WTC11 (cell line): ENCODE data around the gene HTR3B.

Experiments
- CBFB ChIP-seq: sonication (generic); formaldehyde crosslinking; IDR thresholded peaks from 2 replicates; pipeline ENCODE4 v1.8.1; 2022; ENCODE audit warnings: mild to moderate bottlenecking, low read depth, missing genetic modification reagents
- CREB1 ChIP-seq: sonication (generic); formaldehyde crosslinking; IDR thresholded peaks from 2 replicates; pipeline ENCODE4 v1.8.0; 2023; ENCODE audit warnings: mild to moderate bottlenecking, missing genetic modification reagents
- ELF4 ChIP-seq: sonication (generic); formaldehyde crosslinking; IDR thresholded peaks from 2 replicates; pipeline ENCODE4 v1.8.1; 2022; ENCODE audit warnings: low read depth, mild to moderate bottlenecking, moderate library complexity, missing genetic modification reagents
- JUN ChIP-seq: sonication (generic); formaldehyde crosslinking; IDR thresholded peaks from 2 replicates; pipeline ENCODE4 v1.8.0; 2023; ENCODE audit warnings: mild to moderate bottlenecking, missing genetic modification reagents
- NFE2L1 ChIP-seq: sonication (generic); formaldehyde crosslinking; IDR thresholded peaks from 2 replicates; pipeline ENCODE4 v1.8.1; 2023; ENCODE audit warnings: missing genetic modification reagents
- NR2C2 ChIP-seq: sonication (generic); formaldehyde crosslinking; IDR thresholded peaks from 2 replicates; pipeline ENCODE4 v1.8.0; 2022; ENCODE audit warnings: mild to moderate bottlenecking, missing genetic modification reagents
- ZNF232 ChIP-seq: sonication (generic); formaldehyde crosslinking; IDR thresholded peaks from 2 replicates; pipeline ENCODE4 v1.8.0; 2022; ENCODE audit warnings: mild to moderate bottlenecking, missing genetic modification reagents
- TF ChIP-seq, protein P1 (sequence below): sonication (generic); formaldehyde crosslinking; IDR thresholded peaks from 2 replicates; pipeline ENCODE4 v1.8.1; 2022; ENCODE audit warnings: mild to moderate bottlenecking, missing genetic modification reagents, moderate library complexity, borderline replicate concordance
- TF ChIP-seq, protein P2 (sequence below): sonication (generic); formaldehyde crosslinking; IDR thresholded peaks from 2 replicates; pipeline ENCODE4 v1.8.1; 2023; ENCODE audit warnings: mild to moderate bottlenecking, missing genetic modification reagents, borderline replicate concordance
- TF ChIP-seq, protein P3 (sequence below): fragments of 200-600 bp; IDR thresholded peaks from 2 replicates; pipeline ENCODE4 v1.8.0; 2022; ENCODE audit warnings: antibody characterized with exemption
- TF ChIP-seq, protein P4 (sequence below): sonication (generic); formaldehyde crosslinking; IDR thresholded peaks from 2 replicates; pipeline ENCODE4 v1.8.0; 2022; ENCODE audit warnings: mild to moderate bottlenecking, missing genetic modification reagents
- TF ChIP-seq, protein P5 (sequence below): sonication (generic); formaldehyde crosslinking; IDR thresholded peaks from 2 replicates; pipeline ENCODE4 v1.8.1; 2023; ENCODE audit warnings: mild to moderate bottlenecking, missing genetic modification reagents

DNA sequence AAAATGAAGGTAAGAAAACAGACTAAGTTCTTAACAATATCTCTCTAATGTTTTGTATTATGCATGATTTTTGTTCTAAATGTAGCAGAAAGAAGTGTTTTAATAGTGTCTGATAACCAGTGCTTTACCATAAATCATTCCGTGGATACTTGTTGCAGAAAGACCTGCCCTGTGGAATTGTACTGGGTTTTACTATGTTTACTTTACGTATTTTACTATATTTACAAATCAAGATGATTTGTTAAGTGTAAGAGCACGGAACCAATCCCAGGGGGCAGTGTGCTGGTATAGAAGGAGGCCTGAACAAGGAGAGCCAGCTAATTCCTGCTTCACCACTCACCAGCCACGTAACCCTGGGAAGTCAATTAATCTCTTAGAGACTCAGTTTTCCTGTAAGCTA, 1.4 kb downstream of the HTR3B start:
- TF ChIP-seq, protein P1, sequence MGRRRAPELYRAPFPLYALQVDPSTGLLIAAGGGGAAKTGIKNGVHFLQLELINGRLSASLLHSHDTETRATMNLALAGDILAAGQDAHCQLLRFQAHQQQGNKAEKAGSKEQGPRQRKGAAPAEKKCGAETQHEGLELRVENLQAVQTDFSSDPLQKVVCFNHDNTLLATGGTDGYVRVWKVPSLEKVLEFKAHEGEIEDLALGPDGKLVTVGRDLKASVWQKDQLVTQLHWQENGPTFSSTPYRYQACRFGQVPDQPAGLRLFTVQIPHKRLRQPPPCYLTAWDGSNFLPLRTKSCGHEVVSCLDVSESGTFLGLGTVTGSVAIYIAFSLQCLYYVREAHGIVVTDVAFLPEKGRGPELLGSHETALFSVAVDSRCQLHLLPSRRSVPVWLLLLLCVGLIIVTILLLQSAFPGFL (CRISPR knock-in tag) = no peak
- TF ChIP-seq CBFB (CRISPR knock-in tag) = no peak
- TF ChIP-seq, protein P2, sequence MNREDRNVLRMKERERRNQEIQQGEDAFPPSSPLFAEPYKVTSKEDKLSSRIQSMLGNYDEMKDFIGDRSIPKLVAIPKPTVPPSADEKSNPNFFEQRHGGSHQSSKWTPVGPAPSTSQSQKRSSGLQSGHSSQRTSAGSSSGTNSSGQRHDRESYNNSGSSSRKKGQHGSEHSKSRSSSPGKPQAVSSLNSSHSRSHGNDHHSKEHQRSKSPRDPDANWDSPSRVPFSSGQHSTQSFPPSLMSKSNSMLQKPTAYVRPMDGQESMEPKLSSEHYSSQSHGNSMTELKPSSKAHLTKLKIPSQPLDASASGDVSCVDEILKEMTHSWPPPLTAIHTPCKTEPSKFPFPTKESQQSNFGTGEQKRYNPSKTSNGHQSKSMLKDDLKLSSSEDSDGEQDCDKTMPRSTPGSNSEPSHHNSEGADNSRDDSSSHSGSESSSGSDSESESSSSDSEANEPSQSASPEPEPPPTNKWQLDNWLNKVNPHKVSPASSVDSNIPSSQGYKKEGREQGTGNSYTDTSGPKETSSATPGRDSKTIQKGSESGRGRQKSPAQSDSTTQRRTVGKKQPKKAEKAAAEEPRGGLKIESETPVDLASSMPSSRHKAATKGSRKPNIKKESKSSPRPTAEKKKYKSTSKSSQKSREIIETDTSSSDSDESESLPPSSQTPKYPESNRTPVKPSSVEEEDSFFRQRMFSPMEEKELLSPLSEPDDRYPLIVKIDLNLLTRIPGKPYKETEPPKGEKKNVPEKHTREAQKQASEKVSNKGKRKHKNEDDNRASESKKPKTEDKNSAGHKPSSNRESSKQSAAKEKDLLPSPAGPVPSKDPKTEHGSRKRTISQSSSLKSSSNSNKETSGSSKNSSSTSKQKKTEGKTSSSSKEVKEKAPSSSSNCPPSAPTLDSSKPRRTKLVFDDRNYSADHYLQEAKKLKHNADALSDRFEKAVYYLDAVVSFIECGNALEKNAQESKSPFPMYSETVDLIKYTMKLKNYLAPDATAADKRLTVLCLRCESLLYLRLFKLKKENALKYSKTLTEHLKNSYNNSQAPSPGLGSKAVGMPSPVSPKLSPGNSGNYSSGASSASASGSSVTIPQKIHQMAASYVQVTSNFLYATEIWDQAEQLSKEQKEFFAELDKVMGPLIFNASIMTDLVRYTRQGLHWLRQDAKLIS (CRISPR knock-in tag) = no peak
- TF ChIP-seq NR2C2 (CRISPR knock-in tag) = no peak
- TF ChIP-seq, protein P3, sequence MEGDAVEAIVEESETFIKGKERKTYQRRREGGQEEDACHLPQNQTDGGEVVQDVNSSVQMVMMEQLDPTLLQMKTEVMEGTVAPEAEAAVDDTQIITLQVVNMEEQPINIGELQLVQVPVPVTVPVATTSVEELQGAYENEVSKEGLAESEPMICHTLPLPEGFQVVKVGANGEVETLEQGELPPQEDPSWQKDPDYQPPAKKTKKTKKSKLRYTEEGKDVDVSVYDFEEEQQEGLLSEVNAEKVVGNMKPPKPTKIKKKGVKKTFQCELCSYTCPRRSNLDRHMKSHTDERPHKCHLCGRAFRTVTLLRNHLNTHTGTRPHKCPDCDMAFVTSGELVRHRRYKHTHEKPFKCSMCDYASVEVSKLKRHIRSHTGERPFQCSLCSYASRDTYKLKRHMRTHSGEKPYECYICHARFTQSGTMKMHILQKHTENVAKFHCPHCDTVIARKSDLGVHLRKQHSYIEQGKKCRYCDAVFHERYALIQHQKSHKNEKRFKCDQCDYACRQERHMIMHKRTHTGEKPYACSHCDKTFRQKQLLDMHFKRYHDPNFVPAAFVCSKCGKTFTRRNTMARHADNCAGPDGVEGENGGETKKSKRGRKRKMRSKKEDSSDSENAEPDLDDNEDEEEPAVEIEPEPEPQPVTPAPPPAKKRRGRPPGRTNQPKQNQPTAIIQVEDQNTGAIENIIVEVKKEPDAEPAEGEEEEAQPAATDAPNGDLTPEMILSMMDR = no peak
- TF ChIP-seq, protein P4, sequence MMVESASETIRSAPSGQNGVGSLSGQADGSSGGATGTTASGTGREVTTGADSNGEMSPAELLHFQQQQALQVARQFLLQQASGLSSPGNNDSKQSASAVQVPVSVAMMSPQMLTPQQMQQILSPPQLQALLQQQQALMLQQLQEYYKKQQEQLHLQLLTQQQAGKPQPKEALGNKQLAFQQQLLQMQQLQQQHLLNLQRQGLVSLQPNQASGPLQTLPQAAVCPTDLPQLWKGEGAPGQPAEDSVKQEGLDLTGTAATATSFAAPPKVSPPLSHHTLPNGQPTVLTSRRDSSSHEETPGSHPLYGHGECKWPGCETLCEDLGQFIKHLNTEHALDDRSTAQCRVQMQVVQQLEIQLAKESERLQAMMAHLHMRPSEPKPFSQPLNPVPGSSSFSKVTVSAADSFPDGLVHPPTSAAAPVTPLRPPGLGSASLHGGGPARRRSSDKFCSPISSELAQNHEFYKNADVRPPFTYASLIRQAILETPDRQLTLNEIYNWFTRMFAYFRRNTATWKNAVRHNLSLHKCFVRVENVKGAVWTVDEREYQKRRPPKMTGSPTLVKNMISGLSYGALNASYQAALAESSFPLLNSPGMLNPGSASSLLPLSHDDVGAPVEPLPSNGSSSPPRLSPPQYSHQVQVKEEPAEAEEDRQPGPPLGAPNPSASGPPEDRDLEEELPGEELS (CRISPR knock-in tag) = no peak
- no peak for TF ChIP-seq CREB1 (CRISPR knock-in tag)
- no peak for TF ChIP-seq ZNF232 (CRISPR knock-in tag)
- TF ChIP-seq, protein P5, sequence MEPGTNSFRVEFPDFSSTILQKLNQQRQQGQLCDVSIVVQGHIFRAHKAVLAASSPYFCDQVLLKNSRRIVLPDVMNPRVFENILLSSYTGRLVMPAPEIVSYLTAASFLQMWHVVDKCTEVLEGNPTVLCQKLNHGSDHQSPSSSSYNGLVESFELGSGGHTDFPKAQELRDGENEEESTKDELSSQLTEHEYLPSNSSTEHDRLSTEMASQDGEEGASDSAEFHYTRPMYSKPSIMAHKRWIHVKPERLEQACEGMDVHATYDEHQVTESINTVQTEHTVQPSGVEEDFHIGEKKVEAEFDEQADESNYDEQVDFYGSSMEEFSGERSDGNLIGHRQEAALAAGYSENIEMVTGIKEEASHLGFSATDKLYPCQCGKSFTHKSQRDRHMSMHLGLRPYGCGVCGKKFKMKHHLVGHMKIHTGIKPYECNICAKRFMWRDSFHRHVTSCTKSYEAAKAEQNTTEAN (CRISPR knock-in tag) = no peak
- TF ChIP-seq JUN = no peak
- no peak for TF ChIP-seq NFE2L1 (CRISPR knock-in tag)
- no peak for TF ChIP-seq ELF4 (CRISPR knock-in tag)
